Colon (tissue), 2 donors: ENCODE data around the gene ODAD2.
"Not testable (repeated sequence)": the region's sequence is repeated elsewhere in the genome, so short reads cannot be mapped to it uniquely, and the experiment has no call there.

Experiments used
- FAIRE-seq: peaks from 2 replicates; lab custom pipeline; 2012; peaks lifted over from hg19 to GRCh38; lab: Jason Lieb, UNC
- donor health status: control.
- donor health status: control.

ODAD2 gene

DNA sequence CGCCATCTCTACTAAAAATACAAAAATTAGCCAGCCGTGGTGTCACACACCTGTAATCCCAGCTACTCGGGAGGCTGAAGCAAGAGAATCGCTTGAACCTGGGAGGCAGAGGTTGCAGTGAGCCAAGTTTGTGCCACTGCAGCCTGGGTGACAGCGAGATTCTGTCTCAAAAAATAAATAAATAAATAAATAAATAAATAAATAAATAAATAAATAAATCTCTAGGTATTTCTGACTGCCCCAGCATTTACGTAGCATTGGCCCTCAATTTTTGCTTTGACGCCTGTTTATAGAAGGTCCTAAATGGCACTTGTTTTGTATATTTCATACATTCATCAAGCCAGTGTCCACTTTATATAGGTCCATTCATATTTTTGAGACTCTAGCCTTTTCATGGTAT is 28.9 kb downstream of the ODAD2 start:
- FAIRE-seq, result not testable (repeated sequence)

DNA sequence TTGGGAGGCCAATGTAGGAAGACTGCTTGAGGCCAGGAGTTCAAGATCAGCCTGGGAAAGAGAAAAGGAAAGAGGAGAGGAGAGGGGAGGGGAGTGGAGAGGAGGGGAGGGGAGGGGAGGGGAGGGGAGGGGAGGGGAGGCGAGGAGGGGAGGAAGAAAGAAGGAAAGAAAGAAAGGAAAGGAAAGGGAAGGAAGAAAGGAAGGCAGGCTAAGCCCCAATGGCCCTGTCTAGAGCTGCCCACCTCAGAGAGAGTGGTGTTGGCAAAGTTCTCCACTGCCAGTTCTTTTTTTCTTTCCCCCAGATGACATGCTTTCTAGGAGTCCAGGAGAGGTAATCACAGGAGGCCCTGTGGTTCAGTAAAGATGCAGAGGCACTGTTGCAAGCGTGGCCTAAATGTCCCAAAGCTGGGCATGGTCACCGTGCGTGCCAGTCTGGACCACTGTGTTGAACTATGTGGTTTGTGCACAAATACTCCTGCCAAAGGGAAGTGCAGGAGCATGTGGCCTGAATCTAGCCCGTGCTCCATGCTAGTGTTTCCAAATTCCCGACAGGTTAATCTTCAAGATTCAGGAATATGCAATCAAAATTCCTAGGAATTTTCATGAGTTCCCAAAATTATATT is 39.7 kb downstream of the ODAD2 start:
- FAIRE-seq, result no peak

GRCh38 chr10:27958383-27958782 is 40.5 kb downstream of the ODAD2 start:
- FAIRE-seq, result peak; percentile 14

DNA sequence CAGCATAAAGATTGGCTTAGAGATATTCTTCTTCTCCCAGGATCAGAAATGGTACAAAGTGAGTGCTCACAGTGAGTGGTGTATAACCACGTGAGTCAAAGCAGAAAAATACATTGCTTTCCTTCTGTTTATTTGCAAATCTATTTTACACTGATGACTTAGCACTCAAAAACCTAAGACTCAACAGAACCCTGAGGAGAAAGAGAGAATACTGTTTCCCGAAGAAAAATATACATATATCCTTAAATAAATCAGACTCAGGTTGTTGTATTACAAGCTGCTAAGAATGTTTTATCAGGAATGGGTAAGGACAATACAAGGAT is 48.7 kb downstream of the ODAD2 start:
- FAIRE-seq, result no peak

DNA sequence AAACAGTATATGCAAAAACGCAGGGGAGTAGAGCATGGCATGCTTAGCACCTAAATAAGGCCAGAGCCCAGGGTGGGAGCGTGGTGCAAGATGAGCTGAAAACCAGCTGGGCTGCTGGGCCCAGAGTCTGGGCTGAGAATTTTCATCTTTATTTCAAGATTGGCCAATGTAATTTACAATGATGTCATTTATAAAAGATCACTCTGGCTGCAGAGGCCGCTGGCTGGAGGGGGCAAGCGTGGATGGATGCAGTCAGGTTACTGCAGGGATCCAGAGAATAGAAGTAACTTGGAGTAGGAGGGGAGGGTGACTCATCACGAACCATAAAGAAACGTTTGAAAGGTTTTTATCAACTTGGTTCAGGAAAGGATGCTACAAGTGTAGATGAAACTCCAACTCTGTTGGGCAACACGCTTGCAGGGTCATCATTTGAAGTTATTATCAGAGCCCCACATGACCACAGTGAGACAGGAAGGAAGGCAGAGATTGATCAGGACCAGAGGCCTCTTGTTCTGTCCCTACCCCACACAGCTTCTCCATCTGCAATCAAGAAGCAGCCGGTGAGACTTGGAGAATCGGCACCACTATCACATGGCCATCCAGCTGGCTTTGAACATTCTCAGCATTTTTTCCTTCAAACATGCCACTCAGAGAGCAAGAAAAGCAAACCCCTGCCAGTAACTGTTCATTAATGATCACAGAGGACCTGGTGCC is 49.2 kb downstream of the ODAD2 start:
- FAIRE-seq, result no peak

- no peak for FAIRE-seq
Observed at GRCh38 chr10:27948186-27948585, 50.7 kb downstream of the ODAD2 start.

GRCh38 chr10:27947540-27947939 is 51.3 kb downstream of the ODAD2 start:
- no peak for FAIRE-seq

DNA sequence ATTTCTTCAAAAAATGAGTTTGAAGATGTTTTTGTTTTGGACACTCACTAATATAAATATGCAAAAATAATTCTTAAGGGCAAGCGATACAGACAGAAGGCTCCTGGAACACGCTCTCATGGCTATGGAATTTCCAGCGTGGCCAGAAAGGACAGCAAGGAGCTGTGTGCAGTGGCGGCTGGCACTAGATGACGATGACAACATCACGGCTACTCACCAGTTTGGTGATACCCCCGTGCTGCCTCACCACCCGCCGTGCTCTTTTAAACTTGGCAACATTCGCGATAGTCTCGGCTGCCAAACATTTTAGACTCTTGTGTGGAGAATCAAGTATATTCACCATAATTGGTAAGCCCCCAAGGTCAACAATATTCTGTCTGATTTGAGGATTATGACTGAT is 54.9 kb downstream of the ODAD2 start:
- FAIRE-seq, result no peak

DNA sequence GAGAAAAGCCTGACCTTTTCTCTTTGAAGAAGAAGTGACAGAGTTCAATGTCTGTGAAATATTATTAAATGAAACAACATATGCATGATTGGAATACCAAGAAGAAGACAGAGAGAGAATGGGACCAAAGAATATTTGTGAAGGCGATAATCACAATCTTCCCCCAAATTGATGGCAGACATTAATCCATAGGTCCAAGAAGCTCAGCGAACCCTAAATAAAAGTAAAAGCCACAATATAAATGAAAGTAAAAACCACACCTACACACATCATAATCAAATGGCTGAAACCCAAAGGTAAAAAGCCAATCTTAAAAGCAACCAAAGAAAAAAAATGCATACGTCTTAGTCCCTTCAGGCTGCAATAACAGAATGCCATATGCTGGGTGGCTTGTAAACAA is 84.0 kb downstream of the ODAD2 start:
- FAIRE-seq, result no peak

GRCh38 chr10:27912231-27912630 is 86.6 kb downstream of the ODAD2 start:
- FAIRE-seq, result no peak

DNA sequence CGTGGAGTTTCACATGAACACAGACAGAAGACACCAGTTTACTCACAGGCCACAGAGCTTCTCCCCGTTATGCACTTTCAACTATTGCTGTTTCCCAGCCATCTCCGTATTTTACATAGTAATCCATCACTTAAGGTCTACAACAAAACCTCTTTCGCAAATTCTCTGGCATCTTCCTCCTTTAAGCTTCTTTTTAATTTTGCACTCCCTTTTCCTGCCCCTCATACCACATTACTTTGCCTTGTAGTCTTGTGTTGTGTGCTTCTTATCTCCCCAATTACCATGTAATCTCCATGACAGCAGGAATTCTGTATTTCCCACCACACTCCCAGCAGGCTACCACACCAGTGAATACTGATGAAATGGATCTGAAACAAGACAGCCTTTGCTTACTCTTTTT is 87.3 kb downstream of the ODAD2 start:
- no peak for FAIRE-seq

- FAIRE-seq, result no peak
Observed at GRCh38 chr10:27911011-27911410, 87.9 kb downstream of the ODAD2 start.

- FAIRE-seq, result no peak
Observed at GRCh38 chr10:27908231-27908630, 90.6 kb downstream of the ODAD2 start.

DNA sequence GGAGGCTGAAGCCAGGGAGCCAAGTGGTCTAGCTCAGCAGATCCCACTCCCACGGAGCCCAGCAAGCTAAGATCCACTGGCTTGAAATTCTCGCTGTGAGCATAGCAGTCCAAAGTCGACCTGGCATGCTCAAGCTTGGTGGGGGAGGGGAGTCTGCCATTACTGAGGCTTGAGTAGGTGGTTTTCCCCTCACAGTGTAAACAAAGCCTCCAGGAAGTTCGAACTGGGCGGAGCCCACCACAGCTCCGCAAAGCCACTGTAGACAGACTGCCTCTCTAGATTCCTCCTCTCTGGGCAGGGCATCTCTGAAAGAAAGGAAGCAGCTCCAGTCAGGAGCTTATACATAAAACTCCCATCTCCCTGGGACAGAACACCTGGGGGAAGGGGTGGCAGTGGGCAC is 99.4 kb downstream of the ODAD2 start:
- not testable (repeated sequence) for FAIRE-seq

- no peak for FAIRE-seq
Observed at GRCh38 chr10:27899058-27899457, 99.8 kb downstream of the ODAD2 start.

DNA sequence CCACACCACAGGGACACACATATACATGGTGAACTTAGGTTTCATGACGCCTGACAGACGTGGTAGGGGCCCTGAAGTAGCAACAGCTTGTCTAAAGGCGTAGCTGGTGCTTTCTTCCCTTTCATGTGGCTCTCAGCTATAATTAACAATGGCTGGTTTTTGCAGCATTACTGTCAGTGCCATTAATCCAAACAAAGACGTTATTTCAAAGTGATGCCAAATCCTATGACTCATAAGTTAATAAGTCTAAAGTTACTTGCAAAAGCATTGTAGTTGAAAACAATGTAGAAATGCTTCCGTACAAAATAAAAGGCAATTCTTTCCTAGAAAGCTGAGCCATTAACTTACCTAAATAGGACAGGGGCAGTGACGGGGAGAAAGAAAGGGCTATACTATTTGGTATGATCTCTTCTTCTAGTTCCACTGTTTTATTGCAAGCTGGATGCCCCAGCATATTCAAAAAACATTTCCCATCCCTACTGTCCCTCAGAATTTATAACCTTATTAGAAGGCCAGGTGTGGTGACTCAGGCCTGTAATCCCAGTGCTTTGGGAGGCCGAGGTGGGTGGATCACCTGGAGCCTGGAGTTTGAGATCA is 105.4 kb downstream of the ODAD2 start:
- no peak for FAIRE-seq

DNA sequence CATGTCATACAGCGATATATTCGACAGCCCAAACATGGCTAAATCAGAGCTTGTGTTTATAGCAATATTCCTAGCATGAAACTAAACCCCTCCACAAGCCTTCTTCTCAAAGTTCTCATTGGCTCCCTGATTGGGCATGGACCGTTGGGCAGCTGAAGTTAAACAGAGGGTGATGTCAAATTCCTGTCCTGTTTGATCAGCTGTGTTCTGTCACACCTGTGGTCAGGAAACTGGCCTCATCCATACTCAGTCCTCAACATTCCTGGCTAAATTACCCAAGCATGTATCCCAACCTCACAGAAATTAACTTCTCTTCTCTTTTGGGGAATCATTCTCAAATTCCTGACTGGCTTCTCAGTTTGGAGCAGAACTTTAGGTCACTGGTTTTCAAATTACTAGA is 107.9 kb downstream of the ODAD2 start:
- FAIRE-seq, result no peak

DNA sequence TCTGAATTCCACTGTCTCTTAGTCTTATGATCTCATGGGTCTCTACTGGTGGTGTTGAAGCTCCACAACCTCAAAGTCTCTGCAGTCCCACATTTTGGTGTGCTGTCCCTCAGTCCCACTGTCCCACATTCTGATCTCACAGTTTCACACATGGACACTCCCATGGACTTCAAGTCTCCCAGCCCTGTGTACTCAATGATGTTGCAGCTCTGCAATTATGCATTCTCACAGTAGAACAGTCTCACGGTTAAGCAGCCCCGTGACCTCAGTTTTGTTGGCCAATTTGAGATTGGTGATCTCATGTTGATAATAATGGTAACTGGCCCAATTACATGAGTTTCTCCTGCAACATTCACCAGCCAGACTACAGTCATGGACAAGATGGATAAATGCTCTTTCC is 109.4 kb downstream of the ODAD2 start:
- no peak for FAIRE-seq

DNA sequence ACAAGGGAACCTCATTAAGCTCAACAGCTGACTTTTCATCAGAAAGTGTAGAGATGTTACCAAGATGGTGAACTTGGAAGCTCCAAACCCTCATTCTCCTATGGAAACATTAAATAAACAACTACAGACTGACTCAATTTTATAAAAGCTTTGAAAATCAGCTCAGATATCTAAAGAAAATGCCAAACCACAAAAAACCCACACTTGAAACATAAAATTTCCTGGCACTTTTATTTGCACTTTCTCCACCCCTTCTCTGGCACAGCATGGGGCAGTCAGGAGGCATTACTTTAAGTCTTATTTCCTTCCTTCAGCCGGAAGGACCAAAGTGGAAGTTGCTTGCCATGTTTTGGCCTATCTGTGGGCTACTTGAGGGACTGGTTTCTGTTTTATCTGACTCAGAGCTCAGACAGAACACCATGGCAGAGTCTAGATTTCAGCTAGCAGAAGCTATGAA is 114.7 kb downstream of the ODAD2 start:
- no peak for FAIRE-seq

GRCh38 chr10:27878281-27878680 is 120.6 kb downstream of the ODAD2 start:
- no peak for FAIRE-seq

- no peak for FAIRE-seq
Observed at GRCh38 chr10:27865221-27865635, 133.7 kb downstream of the ODAD2 start.

- no peak for FAIRE-seq
Observed at GRCh38 chr10:27861781-27862180, 137.1 kb downstream of the ODAD2 start.

- no peak for FAIRE-seq
Observed at GRCh38 chr10:27857616-27858015, 141.3 kb downstream of the ODAD2 start.

- no peak for FAIRE-seq
Observed at GRCh38 chr10:27844223-27844622, 154.7 kb downstream of the ODAD2 start.
